GM19193 (cell line): Measurements from ENCODE around the gene ATP6V0E2.

Experiments used
- POLR2A ChIP-seq: IDR thresholded peaks from 4 replicates; pipeline ENCODE4 v1.6.1; 2011; ENCODE audit not compliant: insufficient read depth, insufficient read length; ENCODE audit errors: extremely low read depth

Gene ATP6V0E2

DNA sequence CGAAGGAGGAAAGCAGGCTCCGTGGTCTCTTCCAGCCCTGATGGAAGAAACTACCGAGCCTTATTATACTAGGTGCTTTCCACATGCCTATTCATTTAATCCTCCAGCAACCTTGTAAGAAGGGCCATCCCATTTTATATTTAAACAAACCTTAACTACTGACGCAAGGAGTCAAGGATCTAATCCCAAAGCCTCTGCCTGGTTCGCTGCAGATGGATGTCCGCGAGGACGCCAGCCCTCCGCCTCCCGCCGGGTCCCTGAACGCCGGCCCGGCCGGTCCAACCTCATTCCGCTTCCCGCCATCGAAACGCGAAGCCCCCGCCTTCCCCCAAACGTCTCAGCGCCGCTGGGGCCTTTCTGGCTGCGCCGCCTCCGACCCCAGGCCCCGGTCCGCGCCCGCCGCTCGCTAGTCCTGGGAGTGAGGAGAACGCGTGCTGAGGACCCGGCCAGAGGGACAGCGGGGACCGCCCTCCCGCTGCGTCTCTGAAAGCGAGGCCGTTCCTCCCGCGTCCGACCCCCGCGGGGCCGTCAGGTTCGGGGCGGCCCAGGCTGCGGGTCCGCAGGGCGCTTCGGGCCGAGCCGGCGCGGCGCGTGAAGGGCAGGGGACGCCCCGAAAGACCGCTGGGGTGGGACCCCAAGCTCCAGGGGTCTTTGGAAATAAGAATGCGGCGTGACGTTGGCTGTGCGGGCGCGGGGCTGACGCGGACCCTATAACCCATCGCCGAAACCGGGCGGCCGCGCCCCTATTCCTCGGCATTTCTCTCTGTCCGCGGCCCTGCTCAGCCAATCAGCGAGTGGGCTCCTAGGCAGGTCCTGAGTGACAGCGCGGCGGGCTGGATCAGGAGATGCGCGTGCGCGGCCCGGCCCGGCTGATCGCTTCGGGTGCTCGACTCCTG is at the start of gene ATP6V0E2:
Gene ATP6V0E2 (plus strand): TSS at position 896 of the 896 bp plus-strand sequence. CDS start 97 bp downstream, outside the sequence.
- TF ChIP-seq POLR2A, result peak; percentile 65

DNA sequence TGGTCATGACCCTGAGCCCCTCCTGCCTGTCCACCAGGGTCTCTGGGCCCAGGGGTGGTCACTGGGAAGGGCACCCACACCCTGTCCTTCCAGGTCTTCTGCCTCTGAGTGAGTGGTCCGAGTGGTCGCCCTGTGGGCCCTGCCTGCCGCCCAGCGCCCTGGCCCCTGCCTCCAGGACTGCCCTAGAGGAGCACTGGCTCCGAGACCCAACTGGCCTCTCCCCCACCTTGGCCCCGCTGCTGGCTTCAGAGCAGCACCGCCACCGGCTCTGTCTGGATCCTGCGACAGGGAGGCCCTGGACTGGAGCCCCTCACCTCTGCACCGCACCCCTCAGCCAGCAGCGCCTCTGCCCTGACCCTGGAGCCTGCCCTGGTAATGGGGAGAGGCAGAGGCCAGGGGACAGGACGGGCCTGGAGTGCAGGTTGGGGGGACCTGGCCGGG is 49.4 kb upstream of the ATP6V0E2 start:
- no peak for TF ChIP-seq POLR2A

DNA sequence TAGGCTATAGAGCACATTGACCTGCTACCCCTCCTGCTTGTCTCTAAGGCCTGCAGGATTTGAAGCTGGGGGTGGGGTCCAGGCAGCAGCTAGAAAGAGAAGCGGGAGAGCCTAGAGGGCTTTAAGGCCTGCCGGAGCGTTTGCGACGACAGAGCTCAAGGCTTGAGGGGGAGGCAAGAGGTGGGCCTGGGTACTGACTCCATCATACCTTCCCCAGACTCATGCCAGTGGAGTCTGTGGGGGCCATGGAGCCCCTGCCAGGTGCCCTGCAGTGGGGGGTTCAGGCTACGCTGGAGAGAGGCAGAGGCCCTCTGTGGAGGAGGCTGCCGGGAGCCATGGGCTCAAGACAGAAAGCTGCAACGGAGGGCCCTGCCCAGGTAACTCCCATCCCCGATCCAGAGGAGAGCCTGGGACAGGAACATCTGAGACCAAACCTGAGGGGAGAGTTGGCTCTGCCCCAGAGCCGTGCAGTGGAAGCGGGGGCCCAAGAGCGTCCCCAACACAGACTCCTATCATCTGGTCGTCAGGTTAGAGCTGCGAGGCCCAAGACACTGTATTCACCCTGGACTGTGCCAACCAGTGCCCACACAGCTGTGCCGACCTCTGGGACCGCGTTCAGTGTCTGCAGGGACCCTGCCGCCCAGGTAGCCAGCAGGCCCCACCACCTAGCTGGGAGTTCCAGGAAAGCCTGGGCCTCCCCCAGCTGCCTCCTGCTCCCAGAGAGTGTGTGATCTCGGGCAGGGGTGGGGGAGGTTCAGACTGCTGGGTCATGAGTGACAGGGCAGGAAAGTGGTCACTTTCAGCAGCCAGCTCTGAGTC is 48.8 kb upstream of the ATP6V0E2 start:
- no peak for TF ChIP-seq POLR2A

DNA sequence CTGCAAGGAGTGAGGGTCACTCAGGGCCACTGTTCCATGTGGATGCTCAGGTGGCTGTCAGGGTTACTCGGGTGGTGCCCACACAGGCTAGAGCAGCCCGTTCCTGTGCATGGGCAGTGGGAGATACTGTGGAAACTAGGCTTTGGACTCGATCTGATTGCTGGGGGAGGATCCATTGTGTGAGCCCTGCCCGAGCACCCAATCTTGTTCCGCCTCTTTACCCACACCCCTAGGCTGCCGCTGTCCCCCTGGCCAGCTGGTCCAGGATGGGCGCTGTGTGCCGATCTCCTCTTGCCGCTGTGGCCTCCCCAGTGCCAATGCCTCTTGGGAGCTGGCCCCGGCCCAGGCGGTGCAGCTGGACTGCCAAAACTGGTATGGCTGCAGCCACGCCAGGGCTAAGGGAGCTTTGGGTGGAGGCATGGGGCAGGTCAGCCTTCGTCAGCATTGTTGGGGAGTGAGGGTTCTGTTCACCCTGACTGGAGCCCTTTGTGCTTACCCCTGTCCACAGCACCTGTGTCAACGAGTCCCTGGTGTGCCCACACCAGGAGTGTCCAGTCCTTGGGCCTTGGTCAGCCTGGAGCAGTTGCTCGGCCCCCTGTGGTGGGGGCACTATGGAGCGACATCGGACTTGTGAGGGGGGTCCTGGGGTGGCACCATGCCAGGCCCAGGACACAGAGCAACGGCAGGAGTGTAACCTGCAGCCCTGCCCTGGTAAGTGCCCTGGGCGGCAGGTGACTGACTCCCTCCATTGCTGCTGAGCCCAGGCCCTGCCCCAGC is 48.0 kb upstream of the ATP6V0E2 start:
- no peak for TF ChIP-seq POLR2A

DNA sequence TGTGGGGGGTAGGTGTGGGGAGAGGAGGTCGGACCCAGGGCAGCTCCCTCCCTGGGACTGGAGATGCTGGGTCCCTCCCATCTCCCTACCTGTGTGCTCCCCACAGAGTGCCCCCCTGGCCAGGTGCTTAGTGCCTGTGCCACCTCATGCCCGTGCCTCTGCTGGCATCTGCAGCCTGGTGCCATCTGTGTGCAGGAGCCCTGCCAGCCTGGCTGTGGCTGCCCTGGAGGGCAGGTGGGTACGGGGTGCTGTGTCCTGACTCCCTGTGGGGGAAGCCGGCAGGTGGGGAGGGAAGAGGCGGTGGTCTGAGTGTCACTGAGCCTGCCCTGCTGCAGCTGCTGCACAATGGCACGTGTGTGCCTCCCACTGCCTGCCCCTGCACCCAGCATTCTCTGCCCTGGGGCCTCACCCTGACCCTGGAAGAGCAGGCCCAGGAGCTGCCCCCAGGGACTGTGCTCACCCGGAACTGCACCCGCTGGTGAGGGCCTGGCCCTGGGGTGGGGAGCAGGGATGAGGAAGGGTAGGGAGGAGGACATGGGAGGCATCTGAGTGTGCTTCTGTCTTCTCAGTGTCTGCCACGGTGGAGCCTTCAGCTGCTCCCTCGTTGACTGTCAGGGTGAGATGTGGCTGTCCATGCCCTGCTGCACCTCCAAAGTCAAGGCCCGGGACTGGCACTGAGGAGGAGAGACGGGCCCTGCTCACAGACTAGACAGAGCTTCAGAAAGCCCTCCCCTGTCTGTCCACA is 47.3 kb upstream of the ATP6V0E2 start:
- TF ChIP-seq POLR2A, result no peak

DNA sequence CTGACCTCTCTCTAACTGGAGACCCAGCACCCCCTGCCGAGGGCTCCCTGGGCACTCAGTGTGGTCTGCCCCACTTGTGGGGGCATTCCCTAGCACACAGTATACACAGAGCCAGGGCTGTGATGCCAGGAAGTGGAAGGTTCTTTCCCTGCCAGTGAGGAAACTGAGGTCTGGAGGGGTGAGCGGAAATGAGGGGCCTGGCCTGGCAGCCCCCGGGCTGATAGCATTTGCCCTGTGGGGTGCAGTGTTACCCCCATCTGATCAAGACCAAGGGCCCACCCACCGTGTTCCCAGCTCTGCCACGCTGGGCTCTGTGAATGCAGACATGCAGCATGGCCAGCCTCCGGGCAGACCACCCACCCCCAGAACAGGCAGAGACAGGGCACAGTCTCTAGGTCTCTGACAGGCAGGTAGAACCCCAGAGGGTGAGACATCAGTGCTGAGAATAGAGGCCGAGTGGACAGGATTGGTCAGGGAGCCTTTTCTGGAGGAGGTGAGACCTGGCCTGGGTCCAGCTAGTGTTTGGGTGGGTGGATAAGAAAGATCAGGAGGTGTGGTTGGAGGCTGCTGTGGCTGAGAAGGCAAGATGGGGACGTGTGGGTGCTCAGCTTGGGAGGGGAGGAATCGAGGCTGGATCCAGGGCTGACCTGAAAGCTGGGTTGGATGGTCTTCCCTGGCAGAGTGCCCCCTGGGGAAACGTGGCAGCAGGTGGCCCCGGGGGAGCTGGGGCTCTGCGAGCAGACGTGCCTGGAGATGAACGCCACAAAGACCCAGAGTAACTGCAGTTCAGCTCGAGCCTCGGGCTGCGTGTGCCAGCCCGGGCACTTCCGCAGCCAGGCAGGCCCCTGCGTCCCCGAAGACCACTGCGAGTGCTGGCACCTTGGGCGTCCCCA is 46.4 kb upstream of the ATP6V0E2 start:
- TF ChIP-seq POLR2A, result no peak

DNA sequence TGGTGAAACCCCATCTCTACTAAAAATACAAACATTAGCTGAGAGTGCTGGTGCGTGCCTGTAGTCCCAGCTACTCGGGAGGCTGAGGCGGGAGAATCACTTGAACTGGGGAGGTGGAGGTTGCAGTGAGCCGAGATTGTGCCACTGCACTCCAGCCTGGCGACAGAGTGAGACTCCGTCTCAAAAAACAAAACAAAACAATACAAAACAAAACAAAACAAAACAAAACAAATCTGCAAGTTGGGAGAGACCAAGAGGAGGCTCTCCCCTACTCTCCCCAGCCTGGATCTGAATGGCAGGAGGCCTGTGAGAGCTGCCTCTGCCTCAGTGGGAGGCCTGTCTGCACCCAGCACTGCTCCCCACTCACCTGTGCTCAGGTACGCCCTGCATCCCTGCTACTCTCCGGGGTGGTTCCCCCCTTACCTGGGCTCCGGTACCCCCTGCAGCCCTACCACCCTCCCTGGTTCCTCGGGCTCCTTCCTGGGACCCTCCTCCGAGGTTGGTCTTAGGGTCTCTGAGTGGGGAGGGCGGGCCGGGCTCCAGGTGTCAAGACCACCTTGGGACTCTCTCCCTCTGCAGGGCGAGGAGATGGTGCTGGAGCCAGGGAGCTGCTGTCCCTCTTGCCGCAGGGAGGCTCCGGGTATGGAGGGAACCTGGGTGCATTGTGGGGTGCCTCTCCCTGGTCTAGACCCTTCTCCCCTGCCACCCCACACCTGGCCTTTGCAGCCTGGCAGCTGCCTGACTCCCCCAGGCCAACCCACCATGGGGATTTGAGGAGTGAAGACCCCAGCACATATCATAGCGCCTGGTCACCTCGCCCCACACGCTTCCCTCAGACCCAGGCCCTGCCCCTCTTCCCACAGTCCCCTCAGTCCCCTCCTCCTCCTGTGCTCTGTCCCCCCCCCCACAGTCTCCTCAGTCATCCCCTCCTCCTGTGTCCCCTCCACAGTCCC is 45.1 kb upstream of the ATP6V0E2 start:
- no peak for TF ChIP-seq POLR2A

DNA sequence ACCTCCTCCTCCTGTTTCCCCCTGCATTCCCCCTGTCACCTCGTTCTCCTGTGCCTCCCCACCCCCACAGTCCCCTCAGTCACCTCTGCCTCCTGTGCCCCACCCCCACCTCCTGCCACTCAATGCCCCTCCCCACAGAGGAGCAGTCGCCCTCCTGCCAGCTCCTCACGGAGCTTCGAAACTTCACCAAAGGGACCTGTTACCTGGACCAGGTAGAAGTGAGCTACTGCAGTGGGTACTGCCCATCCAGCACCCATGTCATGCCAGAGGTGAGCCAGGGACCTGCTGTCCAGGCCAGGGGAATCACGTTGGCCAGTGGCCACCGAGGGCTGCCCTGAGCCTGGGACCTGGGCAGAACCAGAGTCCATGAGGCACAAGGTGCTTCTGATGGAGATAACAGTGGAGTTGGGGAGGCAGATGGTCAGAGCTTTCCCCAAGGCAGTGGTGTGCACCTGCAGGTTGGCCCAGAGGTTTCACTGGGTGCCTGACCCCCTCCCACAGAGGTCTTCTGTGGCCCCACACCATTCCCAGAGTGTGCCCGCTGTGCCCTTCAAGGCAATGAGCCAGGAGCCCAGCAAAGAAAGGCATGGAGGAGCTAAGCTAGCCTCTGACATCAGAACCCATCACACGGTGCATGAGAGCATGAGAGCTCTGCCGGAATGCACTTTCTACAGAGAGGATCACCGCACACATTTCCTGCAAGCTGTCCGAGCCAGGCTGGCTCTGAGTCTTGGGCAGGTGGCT is 42.6 kb upstream of the ATP6V0E2 start:
- no peak for TF ChIP-seq POLR2A

DNA sequence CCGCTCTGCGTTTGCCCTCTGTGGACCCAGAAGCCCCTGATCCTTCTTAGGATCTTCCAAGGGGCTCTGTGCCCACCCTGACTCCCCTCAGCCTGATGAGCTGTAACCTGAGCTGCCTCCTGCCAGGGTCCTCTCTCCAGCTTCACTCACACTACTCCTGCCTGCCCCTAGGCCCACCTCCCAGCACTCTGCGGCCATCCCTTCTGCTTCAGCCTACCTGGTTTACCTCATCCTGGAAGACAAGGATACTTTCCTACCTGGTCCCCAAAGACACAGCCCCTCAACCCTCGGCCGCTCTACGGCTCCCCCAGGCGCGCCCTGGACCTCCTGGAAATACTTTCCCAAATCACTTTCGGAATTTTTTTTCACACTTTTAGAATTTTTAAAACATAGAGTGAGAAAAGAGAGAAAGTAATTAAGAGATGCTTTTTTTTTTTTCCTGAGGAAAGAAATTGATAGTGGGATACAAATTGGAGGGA is 42.0 kb upstream of the ATP6V0E2 start:
- TF ChIP-seq POLR2A, result no peak

DNA sequence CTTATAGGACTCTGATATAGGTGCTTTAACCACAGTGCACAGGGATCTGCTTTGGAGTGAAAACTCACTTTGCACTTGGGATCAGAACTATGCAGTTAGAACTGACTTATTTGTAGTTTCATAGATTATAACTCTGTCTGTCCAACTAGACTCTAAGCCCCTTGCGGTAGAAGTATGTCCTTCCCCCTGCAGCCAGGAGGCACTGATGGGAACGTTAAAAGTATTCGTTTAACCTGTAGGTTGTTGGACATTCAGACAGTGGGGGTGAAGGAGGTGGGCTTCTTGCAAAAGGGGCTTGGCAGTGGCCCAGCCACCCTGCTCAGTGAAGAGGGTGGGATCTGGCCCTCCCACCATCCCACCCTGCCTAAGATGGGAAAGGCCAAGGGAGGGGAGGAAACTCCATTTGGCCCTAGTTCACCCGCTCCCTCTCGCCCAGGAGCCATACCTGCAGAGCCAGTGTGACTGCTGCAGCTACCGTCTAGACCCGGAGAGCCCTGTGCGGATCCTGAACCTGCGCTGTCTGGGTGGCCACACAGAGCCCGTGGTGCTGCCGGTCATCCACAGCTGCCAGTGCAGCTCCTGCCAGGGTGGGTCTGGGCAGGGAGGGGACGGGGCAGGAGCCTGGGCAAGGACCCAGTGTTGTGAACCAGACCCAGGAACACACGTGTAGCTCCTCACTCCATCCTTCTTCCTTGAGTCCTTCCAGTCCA is 41.3 kb upstream of the ATP6V0E2 start:
- TF ChIP-seq POLR2A, result no peak
